Liver (tissue), 9 donors: ENCODE results near the gene NT5C3A. TPM values are rescaled to one million over a fixed set of nuclear protein-coding genes. Genes with fewer than 3 reads are reported as not detected.

ENCODE experiments used
- DNase-seq: peaks from one replicate; pipeline ENCODE4 v3.0.0-alpha.2; 2017; ENCODE audit warnings: low spot score
- H3K27ac ChIP-seq, 2 donors: one replicate each; pipeline ENCODE4 v1.7.0; 2013; ENCODE audit warnings: inconsistent platforms in 2 of 2, low read length in 2 of 2, control low read depth in 1 of 2, low read depth in 1 of 2, mild to moderate bottlenecking in 1 of 2
- H3K27me3 ChIP-seq, 4 donors: one replicate each; pipeline versions ENCODE4 v1.6.1 to v1.7.0; 2013; ENCODE audit warnings: low read length in 3 of 4, inconsistent platforms in 1 of 4, mild to moderate bottlenecking in 1 of 4, moderate library complexity in 1 of 4; ENCODE audit not compliant: control insufficient read depth in 4 of 4, insufficient read depth in 4 of 4
- H3K36me3 ChIP-seq, 4 donors: one replicate each; pipeline versions ENCODE4 v1.6.1 to v1.7.0; 2013; ENCODE audit warnings: low read length in 3 of 4, mild to moderate bottlenecking in 3 of 4, low read depth in 1 of 4, moderate library complexity in 1 of 4; ENCODE audit not compliant: control insufficient read depth in 4 of 4, insufficient read depth in 3 of 4
- H3K4me1 ChIP-seq, 4 donors: one replicate each; pipeline versions ENCODE4 v1.6.1 to v1.7.0; 2013; ENCODE audit warnings: low read length in 3 of 4, mild to moderate bottlenecking in 3 of 4, moderate library complexity in 1 of 4; ENCODE audit not compliant: control insufficient read depth in 4 of 4, insufficient read depth in 4 of 4
- H3K4me3 ChIP-seq, 3 donors: one replicate each; pipeline versions ENCODE4 v1.6.1 to v1.7.0; 2013; ENCODE audit warnings: low read length in 3 of 3, control low read depth in 1 of 3, low read depth in 1 of 3, mild to moderate bottlenecking in 1 of 3
- H3K9ac ChIP-seq, 2 donors: one replicate each; pipeline ENCODE4 v1.7.0; 2013; ENCODE audit warnings: low read length in 2 of 2, mild to moderate bottlenecking in 2 of 2, moderate library complexity in 2 of 2, control low read depth in 1 of 2, low read depth in 1 of 2
- H3K9me3 ChIP-seq, 4 donors: one replicate each; pipeline versions ENCODE4 v1.6.1 to v1.7.0; 2013; ENCODE audit warnings: low read length in 3 of 4; ENCODE audit not compliant: control insufficient read depth in 4 of 4
- ATF3 ChIP-seq: IDR thresholded peaks from 2 replicates; pipeline ENCODE4 v1.6.1; 2016; ENCODE audit warnings: antibody characterized with exemption
- CTCF ChIP-seq: fragments of 150-350 bp; IDR thresholded peaks from 2 replicates; pipeline ENCODE4 v1.5.1; 2017; ENCODE audit warnings: improper control_type of control experiment, low read depth, low read length; ENCODE audit not compliant: missing input control
- EGR1 ChIP-seq, 2 donors: IDR thresholded peaks; 2 replicates each; pipeline ENCODE4 v1.6.1; 2016 to 2018; ENCODE audit warnings: antibody characterized with exemption in 2 of 2, low read depth in 2 of 2
- FOXA1 ChIP-seq: IDR thresholded peaks from 2 replicates; pipeline ENCODE4 v1.6.1; 2016; ENCODE audit warnings: antibody characterized with exemption
- FOXA2 ChIP-seq: IDR thresholded peaks from 2 replicates; pipeline ENCODE4 v1.6.1; 2016; ENCODE audit warnings: antibody characterized with exemption
- GABPA ChIP-seq, 2 donors: IDR thresholded peaks in 1 of 2; conservative IDR thresholded peaks in 1 of 2; 2 replicates each; pipeline ENCODE4 v1.6.1; 2016; ENCODE audit warnings: antibody characterized with exemption in 2 of 2, mild to moderate bottlenecking in 1 of 2, moderate library complexity in 1 of 2
- HNF4A ChIP-seq, 2 donors: conservative IDR thresholded peaks; 2 replicates each; pipeline ENCODE4 v1.6.1; 2016; ENCODE audit warnings: antibody characterized with exemption in 2 of 2, mild to moderate bottlenecking in 2 of 2
- HNF4G ChIP-seq: IDR thresholded peaks from 2 replicates; pipeline ENCODE4 v1.6.1; 2016; ENCODE audit warnings: antibody characterized with exemption
- JUND ChIP-seq, 2 donors: IDR thresholded peaks; 2 replicates each; pipeline ENCODE4 v1.6.1; 2016; ENCODE audit warnings: antibody characterized with exemption in 2 of 2
- NR2F2 ChIP-seq: IDR thresholded peaks from 2 replicates; pipeline ENCODE4 v1.6.1; 2016; ENCODE audit warnings: antibody characterized with exemption
- RAD21 ChIP-seq, 2 donors: IDR thresholded peaks; 2 replicates each; pipeline ENCODE4 v1.6.1; 2016; ENCODE audit warnings: antibody characterized with exemption in 2 of 2, mild to moderate bottlenecking in 2 of 2
- RXRA ChIP-seq, 2 donors: IDR thresholded peaks; 2 replicates each; pipeline ENCODE4 v1.6.1; 2017 to 2018; ENCODE audit warnings: antibody characterized with exemption in 2 of 2, mild to moderate bottlenecking in 1 of 2
- SP1 ChIP-seq: IDR thresholded peaks from 2 replicates; pipeline ENCODE4 v1.6.1; 2018; ENCODE audit warnings: antibody characterized with exemption, mild to moderate bottlenecking
- TAF1 ChIP-seq: conservative IDR thresholded peaks from 2 replicates; pipeline ENCODE4 v1.6.1; 2016; ENCODE audit warnings: antibody characterized with exemption, mild to moderate bottlenecking
- YY1 ChIP-seq: IDR thresholded peaks from 2 replicates; pipeline ENCODE4 v1.6.1; 2016; ENCODE audit warnings: antibody characterized with exemption, mild to moderate bottlenecking
- WGBS: extraction: QIAGEN DNeasy Blood & Tissue Kit; methylation state at CpG from one replicate; pipeline ENCODE4 v1.1.7; 2013; 5-methylcytosine and 5-hydroxymethylcytosine counted together
- polyA plus RNA-seq, 2 donors: library from polyadenylated mRNA; stranded (reverse) in 1 of 2; unstranded in 1 of 2; fragments of 200-250 nt in 1 of 2; fragments of >200 nt in 1 of 2; fragmentation: Nextera tagmentation in 1 of 2; extraction: Ambion mirVana in 1 of 2; gene quantifications; one replicate each; pipeline versions ENCODE4 v1.2.1 to v1.2.3, GENCODE V29; 2013 to 2015
- total RNA-seq, 2 donors: library from RNA; depleted of rRNA; stranded (reverse); fragments of >200 nt; gene quantifications; one replicate each; pipeline ENCODE4 v1.2.3, GENCODE V29; 2014
- TF ChIP-seq, protein P1 (sequence below): IDR thresholded peaks from 2 replicates; pipeline ENCODE4 v1.6.1; 2016; ENCODE audit warnings: antibody characterized with exemption, mild to moderate bottlenecking
- TF ChIP-seq, protein P2 (sequence below): IDR thresholded peaks from 2 replicates; pipeline ENCODE4 v1.6.1; 2016; ENCODE audit warnings: antibody characterized with exemption
- TF ChIP-seq, protein P3 (sequence below): IDR thresholded peaks from 2 replicates; pipeline ENCODE4 v1.6.1; 2016; ENCODE audit warnings: antibody characterized with exemption
- donor health status: healthy.
- donor health status: healthy.
- donor health status: healthy.
- donor health status: healthy.
- donor health status: healthy.

NT5C3A gene
- total and polyA plus RNA-seq, 4 donors = 4.3 to 41.6 (median 9.7) TPM

- peaks cover 8 to 38% (median 20%) of the 10 kb centered on the region in 4 donors for H3K4me1 ChIP-seq
Observed at GRCh38 chr7:33043501-33044400, 18.8 kb downstream of the NT5C3A start.

DNA sequence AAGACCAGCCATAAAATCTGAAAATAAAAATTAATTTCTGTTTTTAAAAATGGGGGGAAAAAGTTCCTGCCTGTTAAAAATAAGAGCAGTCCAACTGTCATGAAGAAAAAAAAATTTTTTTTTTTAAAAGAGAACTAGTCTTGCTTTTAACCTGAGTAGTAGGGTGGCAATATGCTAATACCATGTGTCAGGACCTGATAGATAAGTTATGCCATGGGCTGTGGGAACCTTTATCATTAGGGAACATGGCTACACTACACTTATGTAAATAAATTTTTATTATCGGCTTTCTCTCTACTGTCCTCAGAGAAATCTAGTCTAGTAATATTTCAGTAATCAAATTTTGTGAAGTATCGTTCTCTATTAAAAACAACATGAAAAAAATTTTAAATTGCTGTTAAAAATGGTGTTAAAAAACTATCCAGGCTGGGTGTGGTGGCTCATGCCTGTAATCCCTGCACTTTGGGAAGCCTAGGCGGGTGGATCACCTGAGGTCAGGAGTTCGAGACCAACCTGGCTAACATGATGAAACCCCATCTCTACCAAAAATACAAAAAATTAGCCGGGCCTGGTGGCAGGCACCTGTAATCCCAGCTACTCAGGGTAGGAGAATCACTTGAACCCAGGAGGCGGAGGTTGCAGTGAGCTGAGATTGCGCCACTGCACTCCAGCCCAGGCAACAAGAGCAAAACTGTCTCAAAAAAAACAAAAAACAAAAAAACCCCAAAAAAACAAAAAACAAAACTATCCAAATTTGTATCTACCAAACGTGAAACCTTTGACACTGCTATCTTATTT lies 20.7 kb downstream of the NT5C3A start:
- WGBS = 83% methylated on average over 8 of the region's 8 CpGs
- Histone ChIP-seq H3K4me3 (no peak overlapping the region), H3K9me3 (no peaks in the 10 kb centered on the region), H3K27ac (no peak overlapping the region), H3K9ac (no peak overlapping the region), H3K27me3 (no peaks in the 10 kb centered on the region), H3K36me3 (no peaks in the 10 kb centered on the region), H3K4me1 (peaks cover 8 to 49% (median 25%) of the 10 kb centered on the region in 4 donors)
- TF ChIP-seq RXRA (IDR thresholded peaks at IDR 0.05) (no peak), CTCF (no peak), NR2F2 (no peak), YY1 (no peak), FOXA1 (no peak), GABPA (IDR thresholded peaks at IDR 0.05 in 1 of 2, conservative IDR thresholded peaks at IDR 0.05 in 1 of 2) (no peak), HNF4A (conservative IDR thresholded peaks at IDR 0.05) (no peak), ATF3 (no peak), SP1 (no peak), RAD21 (IDR thresholded peaks at IDR 0.05) (no peak), FOXA2 (no peak), EGR1 (IDR thresholded peaks at IDR 0.05; ENCODE audit: low read depth in 2 of 2) (no peak), JUND (IDR thresholded peaks at IDR 0.05) (no peak), HNF4G (no peak), TAF1 (no peak)
- TF ChIP-seq, protein P1, sequence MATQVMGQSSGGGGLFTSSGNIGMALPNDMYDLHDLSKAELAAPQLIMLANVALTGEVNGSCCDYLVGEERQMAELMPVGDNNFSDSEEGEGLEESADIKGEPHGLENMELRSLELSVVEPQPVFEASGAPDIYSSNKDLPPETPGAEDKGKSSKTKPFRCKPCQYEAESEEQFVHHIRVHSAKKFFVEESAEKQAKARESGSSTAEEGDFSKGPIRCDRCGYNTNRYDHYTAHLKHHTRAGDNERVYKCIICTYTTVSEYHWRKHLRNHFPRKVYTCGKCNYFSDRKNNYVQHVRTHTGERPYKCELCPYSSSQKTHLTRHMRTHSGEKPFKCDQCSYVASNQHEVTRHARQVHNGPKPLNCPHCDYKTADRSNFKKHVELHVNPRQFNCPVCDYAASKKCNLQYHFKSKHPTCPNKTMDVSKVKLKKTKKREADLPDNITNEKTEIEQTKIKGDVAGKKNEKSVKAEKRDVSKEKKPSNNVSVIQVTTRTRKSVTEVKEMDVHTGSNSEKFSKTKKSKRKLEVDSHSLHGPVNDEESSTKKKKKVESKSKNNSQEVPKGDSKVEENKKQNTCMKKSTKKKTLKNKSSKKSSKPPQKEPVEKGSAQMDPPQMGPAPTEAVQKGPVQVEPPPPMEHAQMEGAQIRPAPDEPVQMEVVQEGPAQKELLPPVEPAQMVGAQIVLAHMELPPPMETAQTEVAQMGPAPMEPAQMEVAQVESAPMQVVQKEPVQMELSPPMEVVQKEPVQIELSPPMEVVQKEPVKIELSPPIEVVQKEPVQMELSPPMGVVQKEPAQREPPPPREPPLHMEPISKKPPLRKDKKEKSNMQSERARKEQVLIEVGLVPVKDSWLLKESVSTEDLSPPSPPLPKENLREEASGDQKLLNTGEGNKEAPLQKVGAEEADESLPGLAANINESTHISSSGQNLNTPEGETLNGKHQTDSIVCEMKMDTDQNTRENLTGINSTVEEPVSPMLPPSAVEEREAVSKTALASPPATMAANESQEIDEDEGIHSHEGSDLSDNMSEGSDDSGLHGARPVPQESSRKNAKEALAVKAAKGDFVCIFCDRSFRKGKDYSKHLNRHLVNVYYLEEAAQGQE = no peak
- TF ChIP-seq, protein P2, sequence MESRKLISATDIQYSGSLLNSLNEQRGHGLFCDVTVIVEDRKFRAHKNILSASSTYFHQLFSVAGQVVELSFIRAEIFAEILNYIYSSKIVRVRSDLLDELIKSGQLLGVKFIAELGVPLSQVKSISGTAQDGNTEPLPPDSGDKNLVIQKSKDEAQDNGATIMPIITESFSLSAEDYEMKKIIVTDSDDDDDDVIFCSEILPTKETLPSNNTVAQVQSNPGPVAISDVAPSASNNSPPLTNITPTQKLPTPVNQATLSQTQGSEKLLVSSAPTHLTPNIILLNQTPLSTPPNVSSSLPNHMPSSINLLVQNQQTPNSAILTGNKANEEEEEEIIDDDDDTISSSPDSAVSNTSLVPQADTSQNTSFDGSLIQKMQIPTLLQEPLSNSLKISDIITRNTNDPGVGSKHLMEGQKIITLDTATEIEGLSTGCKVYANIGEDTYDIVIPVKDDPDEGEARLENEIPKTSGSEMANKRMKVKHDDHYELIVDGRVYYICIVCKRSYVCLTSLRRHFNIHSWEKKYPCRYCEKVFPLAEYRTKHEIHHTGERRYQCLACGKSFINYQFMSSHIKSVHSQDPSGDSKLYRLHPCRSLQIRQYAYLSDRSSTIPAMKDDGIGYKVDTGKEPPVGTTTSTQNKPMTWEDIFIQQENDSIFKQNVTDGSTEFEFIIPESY = no peak
- TF ChIP-seq, protein P3, sequence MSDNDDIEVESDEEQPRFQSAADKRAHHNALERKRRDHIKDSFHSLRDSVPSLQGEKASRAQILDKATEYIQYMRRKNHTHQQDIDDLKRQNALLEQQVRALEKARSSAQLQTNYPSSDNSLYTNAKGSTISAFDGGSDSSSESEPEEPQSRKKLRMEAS = no peak
- DNase-seq = no peak

More at GRCh38 chr7:33043501-33044400, 18.8 kb downstream of the NT5C3A start:
- 63% methylated on average over 6 of the region's 6 CpGs for WGBS
- no peak for TF ChIP-seq RAD21 (IDR thresholded peaks at IDR 0.05)
- TF ChIP-seq JUND (IDR thresholded peaks at IDR 0.05) = peak in 1 of 2 donors; percentile 31
- no peak for TF ChIP-seq YY1
- peak overlapping the region in 1 of 3 donors; percentile 21 for H3K4me3 ChIP-seq
- H3K9ac ChIP-seq = peak overlapping the region in 1 of 2 donors; percentile 79
- peak overlapping the region; percentile 90 for H3K27ac ChIP-seq
- no peaks in the 10 kb centered on the region for H3K9me3 ChIP-seq
- no peaks in the 10 kb centered on the region for H3K27me3 ChIP-seq
- no peak for DNase-seq
- H3K36me3 ChIP-seq = no peaks in the 10 kb centered on the region
